Activated CD8-positive, alpha-beta memory T cell treated with anti-CD3 and anti-CD28 coated beads, Interleukin-2, amount 10 ng/mL, durations not matched to agents 7 days and 5 days (primary cell): Measurements from ENCODE around the gene SLC66A2. TPM values are rescaled to one million over a fixed set of nuclear protein-coding genes. Genes with fewer than 3 reads are reported as not detected.

Experiments
- ATAC-seq: fragments of 150-1000 bp; cut with Tn5 transposase; one replicate; pipeline ENCODE4 v1.10.0; 2021; ENCODE audit warnings: moderate library complexity
- CTCF ChIA-PET: fragments of 350-600 bp; sonication (Branson Sonifier 250); formaldehyde crosslinking; loops from one replicate; lab custom pipeline; 2021; ENCODE audit warnings: antibody characterized with exemption; lab: Charles Lee
- DNase-seq: peaks from one replicate; pipeline ENCODE4 v3.0.0-alpha.2; 2020
- H3K27ac Mint-ChIP-seq: one replicate; pipeline ENCODE4 v1.8.0; 2021; ENCODE audit warnings: mild to moderate bottlenecking, mixed read lengths
- H3K27me3 Mint-ChIP-seq: one replicate; pipeline ENCODE4 v1.8.0; 2021; ENCODE audit warnings: mixed read lengths
- H3K36me3 Mint-ChIP-seq: one replicate; pipeline ENCODE4 v1.8.0; 2021; ENCODE audit warnings: mild to moderate bottlenecking, mixed read lengths
- H3K4me1 Mint-ChIP-seq: one replicate; pipeline ENCODE4 v1.8.0; 2021; ENCODE audit warnings: mixed read lengths
- H3K4me3 Mint-ChIP-seq: one replicate; pipeline ENCODE4 v1.8.0; 2021; ENCODE audit warnings: mild to moderate bottlenecking, moderate library complexity, mixed read lengths
- H3K9me3 Mint-ChIP-seq: one replicate; pipeline ENCODE4 v1.8.0; 2022; ENCODE audit warnings: low read depth, mixed read lengths
- total RNA-seq, 2 experiments: library from RNA; stranded (reverse); gene quantifications; one replicate each; pipeline ENCODE4 v1.2.3, GENCODE V29; 2021

SLC66A2 gene
- total RNA-seq, 2 experiments from 2014 or later: 23.4 TPM

- DNase-seq: no peak
These were observed 49.4 kb downstream of the SLC66A2 start for GRCh38 chr18:79902075-79902474.

GRCh38 chr18:79901665-79902064 is 49.8 kb downstream of the SLC66A2 start:
- Mint-ChIP-seq H3K27ac (no peak overlapping the region), H3K36me3 (peaks cover 15% of the 10 kb centered on the region), H3K4me1 (peaks cover 10% of the 10 kb centered on the region), H3K27me3 (no peaks in the 10 kb centered on the region), H3K4me3 (no peak overlapping the region), H3K9me3 (peaks cover 10% of the 10 kb centered on the region)
- DNase-seq: peak; percentile 19
- CTCF ChIA-PET: no interaction called here
- no peak for ATAC-seq

More at GRCh38 chr18:79902075-79902474, 49.4 kb downstream of the SLC66A2 start:
- H3K36me3 Mint-ChIP-seq: peaks cover 17% of the 10 kb centered on the region
- H3K4me1 Mint-ChIP-seq: peaks cover 13% of the 10 kb centered on the region
- no peak overlapping the region for H3K27ac Mint-ChIP-seq
- H3K9me3 Mint-ChIP-seq: peaks cover 10% of the 10 kb centered on the region
- ATAC-seq: no peak
- H3K27me3 Mint-ChIP-seq: no peaks in the 10 kb centered on the region
- no peak overlapping the region for H3K4me3 Mint-ChIP-seq
- CTCF ChIA-PET: no interaction called here

- H3K4me1 Mint-ChIP-seq: peaks cover 5% of the 10 kb centered on the region
- CTCF ChIA-PET: no interaction called here
- no peak overlapping the region for H3K4me3 Mint-ChIP-seq
These were observed 50.6 kb downstream of the SLC66A2 start for GRCh38 chr18:79900610-79901570.

DNA sequence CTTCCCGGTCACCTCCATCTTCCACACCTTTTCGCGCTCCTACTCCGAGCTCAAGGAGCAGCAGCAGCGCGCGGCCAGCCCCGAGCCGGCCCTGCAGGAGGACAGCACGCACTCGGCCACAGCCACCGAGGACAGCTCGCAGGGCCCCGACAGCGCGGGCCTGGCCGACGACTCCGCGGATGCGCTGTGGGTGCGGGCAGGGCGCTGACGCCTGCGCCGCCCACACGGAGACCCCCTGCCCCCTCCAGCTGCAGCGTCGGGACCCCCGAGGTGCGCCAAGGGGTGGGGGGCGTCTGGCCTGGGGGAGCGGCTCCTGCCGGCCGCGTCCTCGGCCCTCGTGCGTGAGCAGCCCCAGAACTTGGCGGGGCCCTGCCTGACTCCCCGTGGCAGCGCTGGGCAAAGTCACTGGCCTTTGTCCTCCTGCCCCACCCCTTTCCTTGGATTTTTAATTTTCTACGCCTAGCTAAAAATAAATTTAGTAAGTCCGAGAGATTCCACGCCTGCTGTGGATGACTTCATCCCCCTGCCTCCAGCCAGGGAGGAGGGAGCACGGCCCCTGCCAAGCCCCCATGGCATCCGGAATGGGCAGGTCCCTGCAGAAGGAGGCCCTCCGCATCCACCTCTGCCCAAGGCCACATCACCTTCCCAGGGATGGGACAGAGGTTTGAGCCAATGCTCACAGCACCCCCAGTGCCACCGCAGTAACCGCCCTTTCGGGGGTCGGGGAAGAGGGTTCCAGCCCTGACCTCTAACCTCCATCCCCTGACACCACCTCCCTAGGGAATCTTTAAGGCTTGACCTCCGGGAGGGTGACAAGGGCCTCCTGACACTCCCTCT is 51.6 kb downstream of the SLC66A2 start:
- no peak overlapping the region for H3K27ac Mint-ChIP-seq
- H3K27me3 Mint-ChIP-seq: no peaks in the 10 kb centered on the region
- H3K36me3 Mint-ChIP-seq: peaks cover 15% of the 10 kb centered on the region
- peaks cover 17% of the 10 kb centered on the region for H3K9me3 Mint-ChIP-seq
- no peaks in the 10 kb centered on the region for H3K4me1 Mint-ChIP-seq
- no peak for ATAC-seq
- no peak overlapping the region for H3K4me3 Mint-ChIP-seq
- no peak for DNase-seq
- CTCF ChIA-PET: no interaction called here

More at GRCh38 chr18:79900610-79901570, 50.6 kb downstream of the SLC66A2 start:
- Mint-ChIP-seq H3K9me3 (peaks cover 10% of the 10 kb centered on the region), H3K36me3 (peaks cover 15% of the 10 kb centered on the region), H3K27ac (no peak overlapping the region), H3K27me3 (no peaks in the 10 kb centered on the region)
- ATAC-seq (no peak), DNase-seq (peak; percentile 30)

DNA sequence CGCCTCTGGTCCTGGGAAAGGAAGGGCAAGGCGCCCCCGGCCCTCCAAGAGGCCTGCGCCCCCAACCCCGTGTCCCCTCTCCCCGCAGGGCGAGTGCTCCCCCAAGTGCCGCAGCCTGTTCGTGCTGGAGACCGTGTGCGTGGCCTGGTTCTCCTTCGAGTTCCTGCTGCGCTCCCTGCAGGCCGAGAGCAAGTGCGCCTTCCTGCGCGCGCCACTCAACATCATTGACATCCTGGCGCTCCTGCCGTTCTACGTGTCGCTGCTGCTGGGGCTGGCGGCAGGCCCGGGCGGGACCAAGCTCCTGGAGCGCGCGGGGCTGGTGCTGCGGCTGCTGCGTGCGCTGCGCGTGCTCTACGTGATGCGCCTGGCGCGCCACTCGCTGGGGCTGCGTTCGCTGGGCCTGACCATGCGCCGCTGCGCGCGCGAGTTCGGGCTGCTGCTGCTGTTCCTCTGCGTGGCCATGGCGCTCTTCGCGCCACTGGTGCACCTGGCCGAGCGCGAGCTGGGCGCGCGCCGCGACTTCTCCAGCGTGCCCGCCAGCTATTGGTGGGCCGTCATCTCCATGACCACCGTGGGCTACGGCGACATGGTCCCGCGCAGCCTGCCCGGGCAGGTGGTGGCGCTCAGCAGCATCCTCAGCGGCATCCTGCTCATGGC is 52.4 kb downstream of the SLC66A2 start:
- H3K9me3 Mint-ChIP-seq: peaks cover 21% of the 10 kb centered on the region
- DNase-seq (no peak), ATAC-seq (no peak)
- H3K36me3 Mint-ChIP-seq: peaks cover 15% of the 10 kb centered on the region
- CTCF ChIA-PET: no interaction called here
- H3K4me3 Mint-ChIP-seq: no peak overlapping the region
- H3K27me3 Mint-ChIP-seq: no peaks in the 10 kb centered on the region
- no peak overlapping the region for H3K27ac Mint-ChIP-seq
- no peaks in the 10 kb centered on the region for H3K4me1 Mint-ChIP-seq

- H3K27ac Mint-ChIP-seq: no peak overlapping the region
- no peak for DNase-seq
- ATAC-seq: no peak
- H3K4me3 Mint-ChIP-seq: no peak overlapping the region
- peaks cover 14% of the 10 kb centered on the region for H3K36me3 Mint-ChIP-seq
- CTCF ChIA-PET: no interaction called here
- H3K27me3 Mint-ChIP-seq: no peaks in the 10 kb centered on the region
- no peaks in the 10 kb centered on the region for H3K4me1 Mint-ChIP-seq
- H3K9me3 Mint-ChIP-seq: peaks cover 29% of the 10 kb centered on the region
These were observed 53.4 kb downstream of the SLC66A2 start for GRCh38 chr18:79897940-79898625.

DNA sequence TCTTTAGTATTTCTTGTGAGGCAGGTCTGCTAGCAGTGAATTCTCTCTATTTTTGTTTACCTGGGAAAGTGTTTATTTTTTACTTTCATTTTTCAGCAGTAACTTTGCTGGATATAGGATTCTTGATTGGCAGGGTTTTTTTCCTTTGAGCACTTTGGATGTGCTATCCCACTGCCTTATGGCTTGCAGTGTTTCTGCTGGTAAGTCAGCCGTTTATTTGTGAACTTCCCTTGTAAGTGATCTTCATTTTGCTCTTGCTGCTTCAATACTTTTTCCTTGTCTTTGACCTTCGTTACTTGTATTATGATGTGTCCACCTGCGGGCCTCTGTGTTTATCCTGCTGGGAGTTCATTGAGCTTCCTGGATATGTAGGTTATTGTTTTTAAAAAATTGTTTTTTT is 54.7 kb downstream of the SLC66A2 start:
- Mint-ChIP-seq H3K4me1 (no peaks in the 10 kb centered on the region), H3K9me3 (peaks cover 37% of the 10 kb centered on the region), H3K27ac (no peak overlapping the region), H3K27me3 (no peaks in the 10 kb centered on the region), H3K36me3 (peaks cover 7% of the 10 kb centered on the region), H3K4me3 (no peak overlapping the region)
- DNase-seq: no peak
- CTCF ChIA-PET: no interaction called here
- no peak for ATAC-seq

DNA sequence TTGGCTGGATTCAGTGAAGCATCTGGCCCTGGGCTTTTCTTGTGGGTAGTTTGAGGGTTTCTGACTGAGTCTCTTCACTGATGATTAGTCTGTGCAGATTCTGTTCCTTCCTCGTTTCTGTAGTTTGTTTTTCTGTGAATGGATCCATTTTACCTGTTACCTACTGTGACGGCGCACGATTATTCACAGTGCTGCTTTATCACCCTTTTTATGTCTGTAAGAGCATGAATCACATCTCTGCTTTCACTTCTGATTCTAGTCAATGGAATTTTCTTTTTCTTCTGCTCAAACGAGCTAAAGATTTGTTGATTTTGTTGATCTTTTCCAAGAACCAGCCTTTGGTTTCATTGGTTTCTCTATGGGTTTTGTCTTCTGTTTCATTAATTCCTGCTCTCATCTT is 60.8 kb downstream of the SLC66A2 start:
- Mint-ChIP-seq H3K4me1 (peaks cover 11% of the 10 kb centered on the region), H3K9me3 (peaks cover 31% of the 10 kb centered on the region), H3K27me3 (no peaks in the 10 kb centered on the region), H3K27ac (no peak overlapping the region), H3K4me3 (no peak overlapping the region), H3K36me3 (peaks cover 2% of the 10 kb centered on the region)
- DNase-seq (no peak), ATAC-seq (no peak)
- CTCF ChIA-PET: no interaction called here

DNA sequence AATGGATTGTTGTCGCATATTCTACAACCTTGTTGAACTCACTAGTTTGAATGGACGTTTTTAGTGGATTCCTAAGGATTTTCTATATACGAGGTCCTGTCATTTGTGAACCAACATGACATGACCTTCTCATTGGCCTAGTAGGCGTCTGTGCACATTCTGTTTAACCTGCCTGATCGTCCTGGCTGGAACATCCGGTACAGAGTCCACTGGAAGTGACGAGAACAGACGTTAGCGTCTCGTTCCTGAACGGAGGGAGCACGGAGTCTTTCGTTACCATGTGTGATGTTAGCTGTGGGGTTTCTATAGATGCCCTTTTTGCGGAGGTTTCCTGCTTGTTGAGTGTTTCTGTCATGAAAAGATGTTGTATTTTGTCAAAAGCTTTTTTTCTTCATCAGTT is 61.9 kb downstream of the SLC66A2 start:
- no peak for ATAC-seq
- DNase-seq: no peak
- H3K36me3 Mint-ChIP-seq: peaks cover 2% of the 10 kb centered on the region
- H3K4me3 Mint-ChIP-seq: no peak overlapping the region
- CTCF ChIA-PET: no interaction called here
- H3K4me1 Mint-ChIP-seq: peaks cover 11% of the 10 kb centered on the region
- H3K27me3 Mint-ChIP-seq: no peaks in the 10 kb centered on the region
- peaks cover 24% of the 10 kb centered on the region for H3K9me3 Mint-ChIP-seq
- H3K27ac Mint-ChIP-seq: no peak overlapping the region

GRCh38 chr18:79888016-79888415 is 63.4 kb downstream of the SLC66A2 start:
- Mint-ChIP-seq H3K4me3 (no peak overlapping the region), H3K27ac (no peak overlapping the region), H3K27me3 (no peaks in the 10 kb centered on the region), H3K4me1 (peaks cover 11% of the 10 kb centered on the region), H3K9me3 (peaks cover 12% of the 10 kb centered on the region), H3K36me3 (peaks cover 2% of the 10 kb centered on the region)
- DNase-seq: no peak
- no peak for ATAC-seq
- CTCF ChIA-PET: no interaction called here

GRCh38 chr18:79887181-79888000 is 64.1 kb downstream of the SLC66A2 start:
- Mint-ChIP-seq H3K27ac (no peak overlapping the region), H3K4me1 (peaks cover 11% of the 10 kb centered on the region), H3K4me3 (no peak overlapping the region), H3K27me3 (no peaks in the 10 kb centered on the region), H3K9me3 (peaks cover 9% of the 10 kb centered on the region), H3K36me3 (peaks cover 2% of the 10 kb centered on the region)
- no peak for DNase-seq
- no peak for ATAC-seq
- CTCF ChIA-PET: no interaction called here

DNA sequence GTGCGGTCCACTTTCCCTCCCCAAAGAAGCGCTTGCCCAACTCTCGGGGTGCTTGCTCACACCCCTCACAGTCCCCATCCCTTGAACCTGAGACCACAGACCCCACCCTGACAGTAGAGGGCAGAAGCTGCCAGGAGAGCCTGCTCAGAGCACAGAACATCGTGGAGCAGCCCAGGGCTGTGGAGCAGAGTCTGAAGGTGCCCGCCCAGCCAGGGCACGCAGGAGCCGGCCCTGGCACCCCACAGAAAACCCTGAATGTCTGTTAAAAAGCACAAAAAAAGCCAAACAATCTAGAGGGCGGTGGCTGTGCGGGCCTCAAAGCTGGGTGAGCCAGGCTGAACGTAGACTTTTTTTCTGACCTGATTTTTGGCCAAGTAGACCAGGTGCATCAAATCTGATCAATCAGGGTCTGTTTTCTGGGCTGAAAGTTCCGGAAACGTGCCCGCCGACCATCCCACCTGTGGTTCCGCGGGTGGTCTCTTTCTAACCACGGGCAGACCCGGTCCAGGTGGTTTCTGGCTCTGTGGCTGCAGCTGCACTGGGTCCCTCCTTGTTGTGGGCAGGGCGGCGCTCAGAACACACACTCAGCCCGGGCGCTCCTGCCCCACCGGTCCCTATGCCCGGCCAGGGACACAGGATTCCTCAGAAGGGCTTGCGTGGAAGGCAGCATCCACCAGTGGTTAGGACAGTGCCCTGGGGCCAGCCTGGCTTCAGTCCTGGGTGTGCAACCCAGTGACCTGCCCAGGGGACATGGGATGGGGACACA is 66.3 kb downstream of the SLC66A2 start:
- Mint-ChIP-seq H3K36me3 (peaks cover 1% of the 10 kb centered on the region), H3K9me3 (peaks cover 5% of the 10 kb centered on the region), H3K27me3 (no peaks in the 10 kb centered on the region), H3K4me3 (no peak overlapping the region), H3K4me1 (no peaks in the 10 kb centered on the region), H3K27ac (no peak overlapping the region)
- DNase-seq: no peak
- ATAC-seq: no peak
- CTCF ChIA-PET: no interaction called here
